Loucy (cell line): ENCODE data around the gene FAT1.
"Not testable (repeated sequence)": the region's sequence is repeated elsewhere in the genome, so short reads cannot be mapped to it uniquely, and the experiment has no call there.

Experiments used
- H2AFZ ChIP-seq: fragments of 200-600 bp; sonication (generic); 2 replicates; pipeline ENCODE4 v1.6.0; 2016; ENCODE audit warnings: antibody characterized with exemption, mild to moderate bottlenecking, low read length, moderate library complexity
- H3F3A ChIP-seq: fragments of 200-600 bp; 2 replicates; pipeline ENCODE4 v1.6.0; 2016; ENCODE audit warnings: antibody characterized with exemption, low read depth, mild to moderate bottlenecking
- H3K27me3 ChIP-seq: fragments of 200-600 bp; sonication (generic); 2 replicates; pipeline ENCODE4 v1.6.1; 2014; ENCODE audit warnings: low read length, mild to moderate bottlenecking; ENCODE audit not compliant: insufficient read depth, poor library complexity, severe bottlenecking
- H3K36me3 ChIP-seq: fragments of 200-600 bp; sonication (generic); 2 replicates; pipeline ENCODE4 v1.6.1; 2016; ENCODE audit warnings: low read length; ENCODE audit not compliant: insufficient read depth
- H3K4me1 ChIP-seq: fragments of 200-600 bp; sonication (generic); 2 replicates; pipeline ENCODE4 v1.5.1; 2014; ENCODE audit warnings: low read length, mild to moderate bottlenecking; ENCODE audit not compliant: insufficient read depth, poor library complexity, severe bottlenecking
- H3K4me2 ChIP-seq: fragments of 200-600 bp; sonication (generic); 2 replicates; pipeline ENCODE4 v1.6.0; 2014; ENCODE audit warnings: antibody characterized with exemption, low read length, low read depth, mild to moderate bottlenecking; ENCODE audit not compliant: poor library complexity, severe bottlenecking
- H3K4me3 ChIP-seq: fragments of 200-600 bp; sonication (generic); 2 replicates; pipeline ENCODE4 v1.5.1; 2014; ENCODE audit warnings: low read length, mild to moderate bottlenecking, mixed read lengths; ENCODE audit not compliant: poor library complexity, severe bottlenecking
- H3K79me2 ChIP-seq: fragments of 200-600 bp; sonication (generic); 2 replicates; pipeline ENCODE4 v1.6.1; 2014; ENCODE audit warnings: low read length; ENCODE audit not compliant: insufficient read depth
- H3K9ac ChIP-seq: fragments of 200-600 bp; sonication (generic); 2 replicates; pipeline ENCODE4 v1.6.0; 2014; ENCODE audit warnings: mild to moderate bottlenecking, low read depth, low read length, moderate library complexity; ENCODE audit not compliant: poor library complexity, severe bottlenecking
- H3K9me2 ChIP-seq: fragments of 200-600 bp; sonication (generic); replicated peaks from 2 replicates; pipeline ENCODE4 v1.6.1; 2016; ENCODE audit warnings: low read depth, low read length, mixed read lengths
- H3K9me3 ChIP-seq: fragments of 200-600 bp; sonication (generic); 2 replicates; pipeline ENCODE4 v1.6.1; 2014; ENCODE audit warnings: mild to moderate bottlenecking, antibody characterized with exemption, low read length, low read depth; ENCODE audit not compliant: insufficient read depth
- H4K20me1 ChIP-seq: fragments of 200-600 bp; sonication (generic); 2 replicates; pipeline ENCODE4 v1.6.0; 2014; ENCODE audit warnings: antibody characterized with exemption, low read length, mild to moderate bottlenecking; ENCODE audit not compliant: insufficient read depth, poor library complexity, severe bottlenecking
- CTCF ChIP-seq: fragments of 200-600 bp; sonication (generic); conservative IDR thresholded peaks from 2 replicates; pipeline ENCODE4 v1.5.1; 2014; ENCODE audit warnings: mild to moderate bottlenecking, antibody characterized with exemption, low read length
- EZH2phosphoT487 ChIP-seq: fragments of 200-600 bp; IDR thresholded peaks from 2 replicates; pipeline ENCODE4 v1.6.1; 2018; ENCODE audit warnings: antibody characterized with exemption, mild to moderate bottlenecking, moderate library complexity, borderline replicate concordance

Gene FAT1

GRCh38 chr4:186759990-186760389, 36.3 kb upstream of the FAT1 start:
- Histone ChIP-seq H3K4me1 (peaks cover 11% of the 10 kb centered on the region), H4K20me1 (no peaks in the 10 kb centered on the region), H3K27me3 (no peaks in the 10 kb centered on the region), H3F3A (no peaks in the 10 kb centered on the region), H3K36me3 (no peaks in the 10 kb centered on the region), H2AFZ (no peak overlapping the region), H3K79me2 (no peaks in the 10 kb centered on the region), H3K9me2 (no peaks in the 10 kb centered on the region), H3K9me3 (no peaks in the 10 kb centered on the region), H3K4me2 (no peak overlapping the region), H3K9ac (no peak overlapping the region), H3K4me3 (no peak overlapping the region)
- TF ChIP-seq CTCF: no peak

- H3K9ac ChIP-seq: no peak overlapping the region
- no peaks in the 10 kb centered on the region for H3F3A ChIP-seq
- H3K79me2 ChIP-seq: no peaks in the 10 kb centered on the region
- no peaks in the 10 kb centered on the region for H3K27me3 ChIP-seq
- no peaks in the 10 kb centered on the region for H3K36me3 ChIP-seq
- H4K20me1 ChIP-seq: no peaks in the 10 kb centered on the region
- no peaks in the 10 kb centered on the region for H3K9me3 ChIP-seq
- no peak for TF ChIP-seq EZH2phosphoT487
- TF ChIP-seq CTCF: no peak
- H3K4me2 ChIP-seq: no peak overlapping the region
- H3K4me1 ChIP-seq: peaks cover 6% of the 10 kb centered on the region
- H2AFZ ChIP-seq: no peak overlapping the region
- H3K4me3 ChIP-seq: no peak overlapping the region
- no peaks in the 10 kb centered on the region for H3K9me2 ChIP-seq
Measured at GRCh38 chr4:186758929-186759682, 35.5 kb upstream of the FAT1 start.

- H3K79me2 ChIP-seq: no peaks in the 10 kb centered on the region
- no peak overlapping the region for H3K4me2 ChIP-seq
- peaks cover 6% of the 10 kb centered on the region for H3K4me1 ChIP-seq
- no peak overlapping the region for H3K9ac ChIP-seq
- no peak overlapping the region for H3K4me3 ChIP-seq
- H3K9me3 ChIP-seq: no peaks in the 10 kb centered on the region
- no peaks in the 10 kb centered on the region for H3K36me3 ChIP-seq
- H3F3A ChIP-seq: no peaks in the 10 kb centered on the region
- H3K9me2 ChIP-seq: no peaks in the 10 kb centered on the region
- no peak overlapping the region for H2AFZ ChIP-seq
- no peaks in the 10 kb centered on the region for H3K27me3 ChIP-seq
- TF ChIP-seq EZH2phosphoT487 (no peak), CTCF (no peak)
- H4K20me1 ChIP-seq: no peaks in the 10 kb centered on the region
Measured at GRCh38 chr4:186757696-186758355, 34.2 kb upstream of the FAT1 start.

GRCh38 chr4:186756550-186756949, 32.9 kb upstream of the FAT1 start:
- not testable (repeated sequence) for H3K36me3 ChIP-seq, H3K9me2 ChIP-seq, H2AFZ ChIP-seq, H3F3A ChIP-seq, H3K4me1 ChIP-seq, H3K27me3 ChIP-seq, H3K9me3 ChIP-seq, H3K4me3 ChIP-seq, H3K4me2 ChIP-seq, H3K9ac ChIP-seq, H3K79me2 ChIP-seq, H4K20me1 ChIP-seq
